ENCODE data around the gene PLXNA3.

- TF ChIP-seq CTCF (conservative IDR thresholded peaks at IDR 0.05 in 1 of 2, IDR thresholded peaks at IDR 0.05 in 1 of 2; ENCODE audit: extremely low read depth in 1 of 2, insufficient read depth in 1 of 2, low read depth in 1 of 2, low read length in 2 of 2) (no peak), EZH2 (IDR thresholded peaks at IDR 0.05; ENCODE audit: borderline replicate concordance, low read length) (no peak)
Measured at GRCh38 chrX:154470914-154471568, 13.0 kb downstream of the PLXNA3 start.

Data from mammary epithelial cell (primary cell).